ENCODE measurements around the gene MMEL1.

GRCh38 chr1:2611621-2612437 is 21.0 kb downstream of the MMEL1 start:
- TF ChIP-seq TAF1 (IDR thresholded peaks at IDR 0.05; ENCODE audit: low read depth) (no peak), RAD21 (IDR thresholded peaks at IDR 0.05; ENCODE audit: low read depth) (no peak), CREB1 (IDR thresholded peaks at IDR 0.05; ENCODE audit: low read depth) (no peak), NFIC (IDR thresholded peaks at IDR 0.05) (no peak), MAX (IDR thresholded peaks at IDR 0.05) (no peak), CEBPB (IDR thresholded peaks at IDR 0.05) (no peak), REST (IDR thresholded peaks at IDR 0.05; ENCODE audit: low read depth) (no peak), TEAD4 (IDR thresholded peaks at IDR 0.05) (no peak), EP300 (IDR thresholded peaks at IDR 0.05; ENCODE audit: borderline replicate concordance) (no peak), YY1 (IDR thresholded peaks at IDR 0.05; ENCODE audit: low read depth) (no peak), EGR1 (IDR thresholded peaks at IDR 0.05) (no peak), FOXM1 (IDR thresholded peaks at IDR 0.05; ENCODE audit: borderline replicate concordance, low read depth) (no peak)
